Loucy (cell line): ENCODE results near the gene MAML2.

Experiments
- CTCF ChIP-seq: fragments of 200-600 bp; sonication (generic); conservative IDR thresholded peaks from 2 replicates; pipeline ENCODE4 v1.5.1; 2014; ENCODE audit warnings: mild to moderate bottlenecking, antibody characterized with exemption, low read length
- EZH2phosphoT487 ChIP-seq: fragments of 200-600 bp; IDR thresholded peaks from 2 replicates; pipeline ENCODE4 v1.6.1; 2018; ENCODE audit warnings: antibody characterized with exemption, mild to moderate bottlenecking, moderate library complexity, borderline replicate concordance

GRCh38 chr11:96146765-96147164 lies 196.2 kb downstream of the MAML2 start:
- TF ChIP-seq CTCF (no peak), EZH2phosphoT487 (no peak)
